ENCODE measurements around the gene ARMC2. TPM values are rescaled to one million over a fixed set of nuclear protein-coding genes. Genes with fewer than 3 reads are reported as not detected.
A peak's percentile ranks its signal among the peaks of the same experiment; 100 is the strongest.

The ARMC2 gene
- total RNA-seq, 1 donor from 2014 or later = 2.9 TPM

DNA sequence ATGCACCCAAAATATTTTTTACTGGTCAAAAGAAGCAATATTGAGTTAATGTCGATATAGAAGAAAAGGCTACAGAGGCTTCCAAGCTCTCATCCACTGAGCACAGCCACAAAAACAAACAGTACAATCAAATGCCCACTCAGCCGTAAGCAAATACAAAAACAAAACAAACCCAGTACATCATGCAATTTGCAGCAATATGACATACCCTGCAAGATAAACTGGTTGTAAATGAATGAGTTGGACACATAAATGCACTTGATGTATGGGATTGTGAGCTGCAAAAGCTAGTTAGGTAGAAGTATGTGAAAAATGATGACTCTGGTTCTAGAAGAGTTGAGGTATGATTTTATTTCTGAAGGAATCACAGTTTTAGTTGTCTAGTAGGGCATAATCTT, 162.5 kb downstream of the ARMC2 start:
- no peak overlapping the region for H3K9ac ChIP-seq
- peaks cover 15% of the 10 kb centered on the region for H3K4me1 Mint-ChIP-seq
- no peak overlapping the region for H2AFZ ChIP-seq (replicated peaks)
- DNase-seq (ENCODE audit: low spot score) = no peak
- peak overlapping the region; percentile 91 for H3K4me3 Mint-ChIP-seq
- no peaks in the 10 kb centered on the region for H3K9me3 ChIP-seq (ENCODE audit: low read depth)
- no peaks in the 10 kb centered on the region for H3K27me3 ChIP-seq
- H3K36me3 Mint-ChIP-seq = no peaks in the 10 kb centered on the region
- peaks cover 21% of the 10 kb centered on the region for H3K4me1 ChIP-seq
- no peaks in the 10 kb centered on the region for H3K9me3 Mint-ChIP-seq
- TF ChIP-seq EZH2phosphoT487 (IDR thresholded peaks at IDR 0.05) (no peak), EZH2 (IDR thresholded peaks at IDR 0.05) (no peak)
- TF ChIP-seq, protein P1, sequence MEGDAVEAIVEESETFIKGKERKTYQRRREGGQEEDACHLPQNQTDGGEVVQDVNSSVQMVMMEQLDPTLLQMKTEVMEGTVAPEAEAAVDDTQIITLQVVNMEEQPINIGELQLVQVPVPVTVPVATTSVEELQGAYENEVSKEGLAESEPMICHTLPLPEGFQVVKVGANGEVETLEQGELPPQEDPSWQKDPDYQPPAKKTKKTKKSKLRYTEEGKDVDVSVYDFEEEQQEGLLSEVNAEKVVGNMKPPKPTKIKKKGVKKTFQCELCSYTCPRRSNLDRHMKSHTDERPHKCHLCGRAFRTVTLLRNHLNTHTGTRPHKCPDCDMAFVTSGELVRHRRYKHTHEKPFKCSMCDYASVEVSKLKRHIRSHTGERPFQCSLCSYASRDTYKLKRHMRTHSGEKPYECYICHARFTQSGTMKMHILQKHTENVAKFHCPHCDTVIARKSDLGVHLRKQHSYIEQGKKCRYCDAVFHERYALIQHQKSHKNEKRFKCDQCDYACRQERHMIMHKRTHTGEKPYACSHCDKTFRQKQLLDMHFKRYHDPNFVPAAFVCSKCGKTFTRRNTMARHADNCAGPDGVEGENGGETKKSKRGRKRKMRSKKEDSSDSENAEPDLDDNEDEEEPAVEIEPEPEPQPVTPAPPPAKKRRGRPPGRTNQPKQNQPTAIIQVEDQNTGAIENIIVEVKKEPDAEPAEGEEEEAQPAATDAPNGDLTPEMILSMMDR (IDR thresholded peaks at IDR 0.05) = no peak
- H3K27me3 Mint-ChIP-seq (ENCODE audit: insufficient read depth, low read depth) = no peaks in the 10 kb centered on the region
- no peaks in the 10 kb centered on the region for H3K36me3 ChIP-seq
- H4K20me1 ChIP-seq (ENCODE audit: low read depth) = no peaks in the 10 kb centered on the region
- H3K27ac ChIP-seq = no peak overlapping the region
- H3K4me2 ChIP-seq = no peak overlapping the region
- H3F3A ChIP-seq (ENCODE audit: low read depth) = peaks cover 9% of the 10 kb centered on the region
- H3K4me3 ChIP-seq = no peak overlapping the region
- peaks cover 30% of the 10 kb centered on the region for H3K79me2 ChIP-seq (ENCODE audit: low read depth)
- H3K27ac Mint-ChIP-seq = no peak overlapping the region

DNA sequence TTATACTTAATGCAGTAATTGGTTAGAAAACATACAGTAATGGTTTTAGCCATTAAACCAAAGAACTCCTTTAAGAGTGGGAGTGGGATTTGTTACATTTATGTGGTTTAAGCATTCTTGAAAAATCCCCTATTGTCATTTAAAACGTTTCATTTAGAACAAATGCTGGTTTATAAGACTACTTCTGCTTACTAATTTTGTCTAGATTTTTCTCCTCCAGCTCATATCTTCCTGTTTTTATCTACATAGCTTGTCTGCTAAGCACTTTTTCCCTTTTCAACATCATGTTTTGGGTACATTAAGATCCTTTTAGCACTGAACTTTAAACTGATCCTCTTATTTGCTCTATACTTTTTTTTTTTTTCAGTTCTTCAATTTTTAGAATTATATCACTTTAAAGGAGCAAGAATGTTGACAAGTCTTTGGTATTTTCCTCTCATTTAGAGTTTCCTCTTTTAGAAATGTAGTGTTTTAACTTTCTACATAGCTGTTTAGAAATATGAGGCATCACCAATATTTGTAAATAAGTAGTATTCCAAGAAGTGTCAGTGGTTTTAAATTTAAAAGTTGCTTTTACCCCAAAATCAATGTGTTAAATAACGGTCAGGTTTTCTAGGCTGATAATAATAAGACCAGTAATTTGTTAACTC, 165.6 kb downstream of the ARMC2 start:
- TF ChIP-seq EZH2 (IDR thresholded peaks at IDR 0.05) (no peak), EZH2phosphoT487 (IDR thresholded peaks at IDR 0.05) (no peak)
- TF ChIP-seq, protein P1 (IDR thresholded peaks at IDR 0.05) = no peak
- no peak overlapping the region for H3K27ac Mint-ChIP-seq
- peaks cover under 1% of the 10 kb centered on the region for H3K79me2 ChIP-seq (ENCODE audit: low read depth)
- H3K9me3 Mint-ChIP-seq = no peaks in the 10 kb centered on the region
- H3K9ac ChIP-seq = no peak overlapping the region
- H3K4me3 ChIP-seq = no peak overlapping the region
- no peaks in the 10 kb centered on the region for H3K36me3 ChIP-seq
- no peaks in the 10 kb centered on the region for H4K20me1 ChIP-seq (ENCODE audit: low read depth)
- H3K4me1 Mint-ChIP-seq = peaks cover 16% of the 10 kb centered on the region
- H3K27ac ChIP-seq = no peak overlapping the region
- H3F3A ChIP-seq (ENCODE audit: low read depth) = peaks cover 5% of the 10 kb centered on the region
- no peak overlapping the region for H3K4me2 ChIP-seq
- H3K27me3 ChIP-seq = no peaks in the 10 kb centered on the region
- H3K36me3 Mint-ChIP-seq = no peaks in the 10 kb centered on the region
- H3K4me1 ChIP-seq = no peaks in the 10 kb centered on the region
- H3K27me3 Mint-ChIP-seq (ENCODE audit: insufficient read depth, low read depth) = no peaks in the 10 kb centered on the region
- DNase-seq (ENCODE audit: low spot score) = no peak
- no peak overlapping the region for H3K4me3 Mint-ChIP-seq
- no peaks in the 10 kb centered on the region for H3K9me3 ChIP-seq (ENCODE audit: low read depth)
- H2AFZ ChIP-seq (replicated peaks) = no peak overlapping the region

DNA sequence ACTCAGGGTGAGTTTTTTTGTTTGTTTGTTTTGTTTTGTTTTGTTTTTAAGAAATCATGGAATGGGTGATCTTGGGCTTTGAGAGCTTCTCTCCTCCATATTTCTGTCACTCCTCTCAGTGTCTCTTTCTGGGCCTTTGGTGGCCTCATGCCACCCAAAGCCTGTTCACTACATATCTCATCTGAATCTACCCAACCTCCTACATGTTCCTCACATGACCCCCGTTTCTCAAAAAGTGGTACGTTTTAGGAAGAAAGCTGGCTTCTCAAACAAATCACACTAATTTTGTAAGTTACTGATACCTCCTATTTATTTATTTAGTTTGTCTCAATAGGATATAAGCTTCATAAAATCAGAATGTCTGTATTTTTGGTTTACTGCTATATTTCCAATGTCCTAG, 166.4 kb downstream of the ARMC2 start:
- Histone ChIP-seq H3K27me3 (no peaks in the 10 kb centered on the region), H4K20me1 (ENCODE audit: low read depth) (no peaks in the 10 kb centered on the region), H3F3A (ENCODE audit: low read depth) (no peaks in the 10 kb centered on the region), H2AFZ (replicated peaks) (no peak overlapping the region), H3K9ac (no peak overlapping the region), H3K4me1 (peaks cover under 1% of the 10 kb centered on the region), H3K79me2 (ENCODE audit: low read depth) (no peaks in the 10 kb centered on the region), H3K27ac (no peak overlapping the region), H3K36me3 (no peaks in the 10 kb centered on the region), H3K9me3 (ENCODE audit: low read depth) (no peaks in the 10 kb centered on the region), H3K4me2 (no peak overlapping the region), H3K4me3 (no peak overlapping the region)
- DNase-seq (ENCODE audit: low spot score) = no peak
- no peak overlapping the region for H3K4me3 Mint-ChIP-seq
- TF ChIP-seq EZH2 (IDR thresholded peaks at IDR 0.05) (no peak), EZH2phosphoT487 (IDR thresholded peaks at IDR 0.05) (no peak)
- TF ChIP-seq, protein P1 (IDR thresholded peaks at IDR 0.05) = no peak
- no peaks in the 10 kb centered on the region for H3K27me3 Mint-ChIP-seq (ENCODE audit: insufficient read depth, low read depth)
- H3K4me1 Mint-ChIP-seq = peaks cover 15% of the 10 kb centered on the region
- H3K27ac Mint-ChIP-seq = no peak overlapping the region
- H3K9me3 Mint-ChIP-seq = no peaks in the 10 kb centered on the region
- no peaks in the 10 kb centered on the region for H3K36me3 Mint-ChIP-seq
